Measurements from ENCODE around the gene NTSR1.

Gene NTSR1

DNA sequence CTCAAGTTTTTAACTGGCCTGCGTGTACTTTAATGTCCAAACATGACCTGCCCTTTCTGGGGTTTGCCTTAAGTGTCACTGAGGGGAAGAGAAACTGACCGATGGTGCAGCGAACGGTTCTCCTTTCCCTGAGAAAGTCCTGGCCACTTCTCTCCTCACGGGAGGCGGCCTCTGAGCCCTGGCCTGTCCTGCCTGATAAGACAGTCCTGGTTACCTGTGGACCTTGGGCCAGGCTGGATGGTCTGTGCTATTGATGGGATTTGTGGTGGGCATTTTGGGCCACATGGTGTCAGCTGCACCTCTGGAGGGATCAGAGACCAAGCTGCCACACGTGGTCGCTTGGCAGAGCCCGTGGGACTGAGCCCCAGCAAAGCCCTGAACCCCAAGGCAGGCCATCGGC lies 11.6 kb upstream of the NTSR1 start:
- TF ChIP-seq, protein P1, sequence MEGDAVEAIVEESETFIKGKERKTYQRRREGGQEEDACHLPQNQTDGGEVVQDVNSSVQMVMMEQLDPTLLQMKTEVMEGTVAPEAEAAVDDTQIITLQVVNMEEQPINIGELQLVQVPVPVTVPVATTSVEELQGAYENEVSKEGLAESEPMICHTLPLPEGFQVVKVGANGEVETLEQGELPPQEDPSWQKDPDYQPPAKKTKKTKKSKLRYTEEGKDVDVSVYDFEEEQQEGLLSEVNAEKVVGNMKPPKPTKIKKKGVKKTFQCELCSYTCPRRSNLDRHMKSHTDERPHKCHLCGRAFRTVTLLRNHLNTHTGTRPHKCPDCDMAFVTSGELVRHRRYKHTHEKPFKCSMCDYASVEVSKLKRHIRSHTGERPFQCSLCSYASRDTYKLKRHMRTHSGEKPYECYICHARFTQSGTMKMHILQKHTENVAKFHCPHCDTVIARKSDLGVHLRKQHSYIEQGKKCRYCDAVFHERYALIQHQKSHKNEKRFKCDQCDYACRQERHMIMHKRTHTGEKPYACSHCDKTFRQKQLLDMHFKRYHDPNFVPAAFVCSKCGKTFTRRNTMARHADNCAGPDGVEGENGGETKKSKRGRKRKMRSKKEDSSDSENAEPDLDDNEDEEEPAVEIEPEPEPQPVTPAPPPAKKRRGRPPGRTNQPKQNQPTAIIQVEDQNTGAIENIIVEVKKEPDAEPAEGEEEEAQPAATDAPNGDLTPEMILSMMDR (IDR thresholded peaks at IDR 0.05; ENCODE audit: borderline replicate concordance, control extremely low read depth, extremely low read depth, insufficient read depth, missing control alignments) = no peak
- in situ Hi-C loops (cut with MboI; ENCODE audit: low sequenced_read_pairs, unreplicated experiment) = no loop called here
- DNase-seq (ENCODE audit: low spot score) = no peak

DNA sequence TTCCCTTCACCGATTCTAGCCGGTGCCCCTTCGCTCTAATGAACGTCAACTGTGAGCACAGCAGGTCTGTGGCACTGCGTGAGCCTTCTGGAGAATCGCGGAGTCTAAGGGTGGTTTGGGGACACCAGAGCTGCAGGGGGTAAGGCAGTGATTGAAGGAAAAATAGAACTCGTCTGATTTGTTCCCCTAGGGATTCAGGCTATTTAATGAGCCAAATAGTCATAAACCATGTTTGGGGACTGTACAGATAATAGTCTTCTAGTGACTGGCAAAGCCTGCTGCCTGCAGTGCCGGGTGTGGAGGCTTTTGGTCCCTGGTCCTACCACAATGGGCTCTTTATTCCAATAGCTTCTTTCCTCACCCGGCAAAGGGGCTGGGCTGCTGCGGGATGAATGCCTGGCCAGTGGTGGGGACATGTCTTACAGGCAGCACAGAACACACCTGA lies 11.1 kb upstream of the NTSR1 start:
- TF ChIP-seq, protein P1 (IDR thresholded peaks at IDR 0.05; ENCODE audit: borderline replicate concordance, control extremely low read depth, extremely low read depth, insufficient read depth, missing control alignments) = no peak
- in situ Hi-C loops (cut with MboI; ENCODE audit: low sequenced_read_pairs, unreplicated experiment) = no loop called here
- DNase-seq (ENCODE audit: low spot score) = no peak

DNA sequence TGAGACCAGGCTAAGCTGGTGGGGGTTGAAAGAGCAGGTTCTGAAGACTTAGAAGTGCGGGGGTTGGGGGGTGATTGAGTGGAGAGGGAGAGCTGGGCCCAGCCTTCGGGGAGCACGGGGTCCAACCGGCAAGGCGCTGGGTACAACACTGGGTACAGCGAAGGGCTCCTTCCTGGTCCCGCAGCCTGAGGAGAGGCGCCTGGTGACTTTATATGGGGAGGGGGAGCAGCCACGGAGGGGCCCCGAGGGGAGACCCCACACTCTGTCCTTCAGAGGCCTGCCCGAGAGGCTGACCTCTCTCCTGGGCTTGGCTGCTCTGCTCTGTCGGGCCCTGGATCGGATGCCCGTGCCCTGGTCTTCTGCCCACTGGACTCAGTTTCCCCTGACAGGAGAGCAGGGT lies 10.4 kb upstream of the NTSR1 start:
- TF ChIP-seq, protein P1 (IDR thresholded peaks at IDR 0.05; ENCODE audit: borderline replicate concordance, control extremely low read depth, extremely low read depth, insufficient read depth, missing control alignments) = no peak
- in situ Hi-C loops (cut with MboI; ENCODE audit: low sequenced_read_pairs, unreplicated experiment) = no loop called here
- no peak for DNase-seq (ENCODE audit: low spot score)

DNA sequence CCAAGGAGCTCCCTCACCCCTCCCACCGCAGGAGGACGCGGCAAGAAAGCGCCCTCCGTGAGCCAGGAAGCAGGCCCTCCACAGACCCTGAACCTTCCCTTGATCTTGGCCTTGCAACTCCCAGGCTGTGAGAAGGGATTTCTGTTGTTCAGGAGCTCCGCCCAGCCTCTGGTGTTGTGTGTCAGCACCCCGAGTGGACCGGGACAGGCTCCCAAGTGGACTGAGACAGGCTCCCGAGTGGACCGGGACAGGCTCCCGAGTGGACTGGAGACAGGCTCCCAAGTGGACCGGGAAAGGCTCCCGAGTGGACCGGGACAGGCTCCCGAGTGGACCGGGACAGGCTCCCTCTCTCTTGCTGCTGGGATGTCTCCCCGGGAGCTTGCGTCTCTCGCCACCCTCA lies 9.3 kb upstream of the NTSR1 start:
- TF ChIP-seq, protein P1 (IDR thresholded peaks at IDR 0.05; ENCODE audit: borderline replicate concordance, control extremely low read depth, extremely low read depth, insufficient read depth, missing control alignments) = no peak
- no peak for DNase-seq (ENCODE audit: low spot score)
- in situ Hi-C loops (cut with MboI; ENCODE audit: low sequenced_read_pairs, unreplicated experiment) = no loop called here

DNA sequence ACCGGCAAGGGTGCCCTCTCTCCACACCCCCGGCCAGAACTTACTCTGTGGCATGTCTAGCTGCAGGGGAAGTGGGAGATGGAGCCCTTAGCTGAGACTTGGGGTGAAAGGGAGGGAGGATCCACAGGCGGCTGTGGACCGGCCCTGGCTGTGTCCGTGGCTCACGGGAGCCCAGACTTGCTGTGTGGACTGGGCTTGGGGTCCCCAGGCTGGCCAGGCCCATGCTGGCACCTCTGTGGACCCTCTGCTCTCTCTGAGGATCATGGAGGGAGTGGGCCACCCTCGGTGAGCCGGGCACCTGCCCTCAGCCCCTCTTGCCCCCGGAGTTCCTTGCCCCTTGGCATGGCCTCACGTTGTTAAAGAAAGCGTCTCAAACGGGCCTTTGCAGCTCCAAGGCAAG lies 8.9 kb upstream of the NTSR1 start:
- in situ Hi-C loops (cut with MboI; ENCODE audit: low sequenced_read_pairs, unreplicated experiment) = no loop called here
- no peak for DNase-seq (ENCODE audit: low spot score)
- TF ChIP-seq, protein P1 (IDR thresholded peaks at IDR 0.05; ENCODE audit: borderline replicate concordance, control extremely low read depth, extremely low read depth, insufficient read depth, missing control alignments) = no peak

DNA sequence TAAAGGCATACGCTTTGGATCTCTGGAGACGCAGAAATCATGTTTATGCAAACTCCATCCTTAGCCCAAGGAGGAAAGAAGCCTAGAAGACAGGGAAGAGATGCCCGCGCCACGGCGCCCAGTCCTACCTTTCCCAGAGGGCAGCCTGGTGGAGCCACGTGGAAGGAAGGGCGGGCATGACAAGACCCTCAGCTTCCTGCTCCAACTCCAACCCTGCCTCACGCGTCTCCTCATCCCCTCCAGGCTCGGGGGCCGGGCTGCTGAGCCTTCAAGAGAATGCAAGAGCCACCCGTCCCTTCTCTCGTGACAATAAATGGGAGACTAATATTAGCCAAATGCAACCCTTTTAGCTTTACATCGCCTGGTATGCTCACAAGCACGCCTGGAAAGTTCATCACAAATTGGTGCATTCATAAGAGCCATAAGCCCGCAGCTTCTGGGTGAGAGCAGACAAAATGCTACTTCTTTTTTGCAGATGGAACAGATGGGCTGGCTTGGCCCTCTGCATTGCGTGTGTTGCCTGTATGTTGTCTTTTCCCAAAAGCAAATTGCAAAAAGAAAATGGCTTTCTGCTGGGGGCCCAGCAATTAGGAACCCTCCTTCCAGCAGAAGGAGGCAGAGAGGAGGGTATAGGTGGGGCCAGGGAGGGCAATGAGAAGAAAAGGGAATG lies 8.2 kb upstream of the NTSR1 start:
- in situ Hi-C loops (cut with MboI; ENCODE audit: low sequenced_read_pairs, unreplicated experiment) = no loop called here
- no peak for DNase-seq (ENCODE audit: low spot score)
- TF ChIP-seq, protein P1 (IDR thresholded peaks at IDR 0.05; ENCODE audit: borderline replicate concordance, control extremely low read depth, extremely low read depth, insufficient read depth, missing control alignments) = no peak

All from GM13976 (cell line).